ENCODE measurements around the gene LCE1E.

Gene LCE1E

DNA sequence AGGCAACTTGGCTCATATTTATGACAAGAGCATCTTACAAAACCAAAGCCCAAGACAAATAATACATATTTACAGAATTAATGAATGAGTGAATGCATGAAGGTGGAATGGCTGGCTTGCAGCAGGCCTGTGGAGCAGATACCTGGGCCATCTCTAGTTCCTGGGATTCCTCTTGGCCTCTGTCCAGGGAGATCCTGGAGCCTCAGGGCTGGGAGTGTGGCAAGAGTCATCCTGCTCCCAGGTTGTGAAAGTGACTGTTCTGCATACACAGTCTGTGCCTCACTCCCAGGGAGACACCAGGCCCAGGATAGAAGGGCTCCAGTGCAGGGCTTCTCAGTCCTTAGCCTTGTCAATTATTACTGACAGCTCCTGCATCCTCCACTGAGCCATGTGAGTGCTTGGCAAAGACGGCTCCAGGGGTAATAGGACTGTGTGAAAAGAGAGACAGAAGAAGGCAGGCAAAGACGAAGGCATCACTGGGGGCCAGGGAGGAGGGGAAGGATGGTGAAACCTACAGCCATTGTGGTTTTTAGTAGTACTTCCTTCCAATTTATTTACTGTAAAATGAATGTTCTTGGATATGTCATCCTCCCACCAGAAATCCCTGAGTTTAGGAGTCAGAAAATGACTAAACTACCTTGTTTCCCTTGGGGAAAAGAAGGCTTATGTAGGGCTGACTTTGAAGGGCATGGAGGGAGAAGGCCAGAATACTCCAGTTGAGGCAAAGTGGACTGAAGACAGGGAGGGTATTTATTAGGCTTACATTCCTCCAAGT is 42.5 kb upstream of the LCE1E start:
- Histone ChIP-seq H4K8ac (ENCODE audit: low read length) (no peak overlapping the region), H2AK5ac (ENCODE audit: low read length, severe bottlenecking) (no peak overlapping the region), H4K91ac (ENCODE audit: low read length) (no peak overlapping the region), H3K4me3 (ENCODE audit: insufficient read depth in 1 of 2, low read depth in 1 of 2, low read length in 2 of 2) (no peak overlapping the region), H3K4me2 (ENCODE audit: low read length, poor library complexity, severe bottlenecking) (no peak overlapping the region), H3K14ac (ENCODE audit: low read length in 2 of 2) (no peak overlapping the region), H3K79me1 (replicated peaks; ENCODE audit: low read length, poor library complexity, severe bottlenecking) (no peaks in the 10 kb centered on the region), H3K36me3 (ENCODE audit: control insufficient read depth in 1 of 2, insufficient read depth in 2 of 2, low read depth in 1 of 2, low read length in 2 of 2) (no peaks in the 10 kb centered on the region), H2BK15ac (ENCODE audit: low read depth, poor library complexity, severe bottlenecking) (no peak overlapping the region), H3K4ac (ENCODE audit: low read depth in 1 of 2, low read length in 2 of 2) (no peak overlapping the region), H3K18ac (ENCODE audit: low read depth in 1 of 2, low read length in 2 of 2) (no peak overlapping the region), H2AFZ (ENCODE audit: low read depth, low read length) (no peak overlapping the region), H3K27me3 (ENCODE audit: control insufficient read depth in 1 of 2, insufficient read depth in 1 of 2, low read length in 2 of 2) (no peaks in the 10 kb centered on the region), H2BK120ac (ENCODE audit: low read depth, low read length) (no peak overlapping the region), H3K9me3 (ENCODE audit: control insufficient read depth, low read length) (no peaks in the 10 kb centered on the region), H3K4me1 (ENCODE audit: control insufficient read depth, insufficient read depth, low read depth, low read length) (no peaks in the 10 kb centered on the region), H2BK12ac (ENCODE audit: low read length in 2 of 2) (no peak overlapping the region), H3K23ac (ENCODE audit: low read length in 2 of 2) (no peak overlapping the region), H3K27ac (ENCODE audit: low read length, poor library complexity, severe bottlenecking) (no peak overlapping the region), H3K9ac (ENCODE audit: low read length) (no peak overlapping the region), H2BK5ac (ENCODE audit: low read depth, low read length, poor library complexity, severe bottlenecking) (no peak overlapping the region)
- 27% methylated on average over 2 of the region's 2 CpGs for WGBS
- no peak for DNase-seq

- Histone ChIP-seq H4K91ac (ENCODE audit: low read length) (no peak overlapping the region), H3K27ac (ENCODE audit: low read length, poor library complexity, severe bottlenecking) (no peak overlapping the region), H3K79me1 (replicated peaks; ENCODE audit: low read length, poor library complexity, severe bottlenecking) (no peaks in the 10 kb centered on the region), H2BK12ac (ENCODE audit: low read length in 2 of 2) (no peak overlapping the region), H2AFZ (ENCODE audit: low read depth, low read length) (no peak overlapping the region), H3K18ac (ENCODE audit: low read depth in 1 of 2, low read length in 2 of 2) (no peak overlapping the region), H3K4me1 (ENCODE audit: control insufficient read depth, insufficient read depth, low read depth, low read length) (no peaks in the 10 kb centered on the region), H2BK120ac (ENCODE audit: low read depth, low read length) (no peak overlapping the region), H3K27me3 (ENCODE audit: control insufficient read depth in 1 of 2, insufficient read depth in 1 of 2, low read length in 2 of 2) (no peaks in the 10 kb centered on the region), H3K4me3 (ENCODE audit: insufficient read depth in 1 of 2, low read depth in 1 of 2, low read length in 2 of 2) (no peak overlapping the region), H3K23ac (ENCODE audit: low read length in 2 of 2) (no peak overlapping the region), H2BK15ac (ENCODE audit: low read depth, poor library complexity, severe bottlenecking) (no peak overlapping the region), H2BK5ac (ENCODE audit: low read depth, low read length, poor library complexity, severe bottlenecking) (no peak overlapping the region), H3K9ac (ENCODE audit: low read length) (no peak overlapping the region), H3K9me3 (ENCODE audit: control insufficient read depth, low read length) (no peaks in the 10 kb centered on the region), H4K8ac (ENCODE audit: low read length) (no peak overlapping the region), H3K14ac (ENCODE audit: low read length in 2 of 2) (no peak overlapping the region), H3K4me2 (ENCODE audit: low read length, poor library complexity, severe bottlenecking) (no peak overlapping the region), H3K4ac (ENCODE audit: low read depth in 1 of 2, low read length in 2 of 2) (no peak overlapping the region), H2AK5ac (ENCODE audit: low read length, severe bottlenecking) (no peak overlapping the region), H3K36me3 (ENCODE audit: control insufficient read depth in 1 of 2, insufficient read depth in 2 of 2, low read depth in 1 of 2, low read length in 2 of 2) (no peaks in the 10 kb centered on the region)
- 93% methylated on average over 3 of the region's 4 CpGs for WGBS
- DNase-seq, result no peak
Measured at GRCh38 chr1:152745289-152745704, 40.8 kb upstream of the LCE1E start.

GRCh38 chr1:152745765-152746444 is 40.2 kb upstream of the LCE1E start:
- no peak overlapping the region for H3K4me3 ChIP-seq (ENCODE audit: insufficient read depth in 1 of 2, low read depth in 1 of 2, low read length in 2 of 2)
- 69% methylated on average over 6 of the region's 6 CpGs for WGBS

DNA sequence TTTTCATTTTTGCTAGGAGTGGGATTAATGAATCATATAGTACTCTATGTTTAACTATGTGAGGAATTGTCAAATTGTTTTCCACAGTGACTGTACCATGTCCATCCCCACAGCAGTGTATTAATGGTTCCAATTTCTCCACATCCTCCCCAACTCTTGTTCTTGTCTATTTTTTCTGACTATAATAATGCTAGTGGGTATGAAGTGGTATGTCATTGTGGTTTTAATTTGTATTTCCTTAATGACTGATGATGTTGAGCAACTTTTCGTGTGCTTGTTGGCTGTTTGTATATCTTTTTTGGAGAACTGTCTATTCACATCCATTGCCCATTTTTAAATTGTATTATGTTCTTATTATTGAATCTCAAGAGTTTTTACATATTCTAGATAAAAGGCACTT is 38.2 kb upstream of the LCE1E start:
- Histone ChIP-seq H3K4me2 (ENCODE audit: low read length, poor library complexity, severe bottlenecking) (no peak overlapping the region), H2BK5ac (ENCODE audit: low read depth, low read length, poor library complexity, severe bottlenecking) (no peak overlapping the region), H4K91ac (ENCODE audit: low read length) (no peak overlapping the region), H2AFZ (ENCODE audit: low read depth, low read length) (no peak overlapping the region), H2BK15ac (ENCODE audit: low read depth, poor library complexity, severe bottlenecking) (no peak overlapping the region), H3K27ac (ENCODE audit: low read length, poor library complexity, severe bottlenecking) (no peak overlapping the region), H3K27me3 (ENCODE audit: control insufficient read depth in 1 of 2, insufficient read depth in 1 of 2, low read length in 2 of 2) (no peaks in the 10 kb centered on the region), H3K14ac (ENCODE audit: low read length in 2 of 2) (no peak overlapping the region), H3K79me1 (replicated peaks; ENCODE audit: low read length, poor library complexity, severe bottlenecking) (no peaks in the 10 kb centered on the region), H3K4me1 (ENCODE audit: control insufficient read depth, insufficient read depth, low read depth, low read length) (no peaks in the 10 kb centered on the region), H2BK12ac (ENCODE audit: low read length in 2 of 2) (no peak overlapping the region), H3K9me3 (ENCODE audit: control insufficient read depth, low read length) (no peaks in the 10 kb centered on the region), H3K36me3 (ENCODE audit: control insufficient read depth in 1 of 2, insufficient read depth in 2 of 2, low read depth in 1 of 2, low read length in 2 of 2) (no peaks in the 10 kb centered on the region), H2AK5ac (ENCODE audit: low read length, severe bottlenecking) (no peak overlapping the region), H3K4me3 (ENCODE audit: insufficient read depth in 1 of 2, low read depth in 1 of 2, low read length in 2 of 2) (no peak overlapping the region), H4K8ac (ENCODE audit: low read length) (no peak overlapping the region), H3K18ac (ENCODE audit: low read depth in 1 of 2, low read length in 2 of 2) (no peak overlapping the region), H3K9ac (ENCODE audit: low read length) (no peak overlapping the region), H2BK120ac (ENCODE audit: low read depth, low read length) (no peak overlapping the region), H3K4ac (ENCODE audit: low read depth in 1 of 2, low read length in 2 of 2) (no peak overlapping the region), H3K23ac (ENCODE audit: low read length in 2 of 2) (no peak overlapping the region)
- DNase-seq, result no peak
- no CpG with 5 or more reads among the region's 1 CpG for WGBS

More at GRCh38 chr1:152745765-152746444, 40.2 kb upstream of the LCE1E start:
- H3K14ac ChIP-seq (ENCODE audit: low read length in 2 of 2), result no peak overlapping the region
- DNase-seq, result no peak
- no peak overlapping the region for H3K4me2 ChIP-seq (ENCODE audit: low read length, poor library complexity, severe bottlenecking)
- H3K18ac ChIP-seq (ENCODE audit: low read depth in 1 of 2, low read length in 2 of 2), result no peak overlapping the region
- no peaks in the 10 kb centered on the region for H3K9me3 ChIP-seq (ENCODE audit: control insufficient read depth, low read length)
- no peak overlapping the region for H2BK120ac ChIP-seq (ENCODE audit: low read depth, low read length)
- no peak overlapping the region for H4K8ac ChIP-seq (ENCODE audit: low read length)
- no peak overlapping the region for H3K9ac ChIP-seq (ENCODE audit: low read length)
- no peak overlapping the region for H3K27ac ChIP-seq (ENCODE audit: low read length, poor library complexity, severe bottlenecking)
- H3K79me1 ChIP-seq (replicated peaks; ENCODE audit: low read length, poor library complexity, severe bottlenecking), result no peaks in the 10 kb centered on the region
- H4K91ac ChIP-seq (ENCODE audit: low read length), result no peak overlapping the region
- H3K36me3 ChIP-seq (ENCODE audit: control insufficient read depth in 1 of 2, insufficient read depth in 2 of 2, low read depth in 1 of 2, low read length in 2 of 2), result no peaks in the 10 kb centered on the region
- H3K4ac ChIP-seq (ENCODE audit: low read depth in 1 of 2, low read length in 2 of 2), result no peak overlapping the region
- H3K23ac ChIP-seq (ENCODE audit: low read length in 2 of 2), result no peak overlapping the region
- H3K27me3 ChIP-seq (ENCODE audit: control insufficient read depth in 1 of 2, insufficient read depth in 1 of 2, low read length in 2 of 2), result no peaks in the 10 kb centered on the region
- H2BK12ac ChIP-seq (ENCODE audit: low read length in 2 of 2), result no peak overlapping the region
- no peak overlapping the region for H2BK15ac ChIP-seq (ENCODE audit: low read depth, poor library complexity, severe bottlenecking)
- no peak overlapping the region for H2AK5ac ChIP-seq (ENCODE audit: low read length, severe bottlenecking)
- no peaks in the 10 kb centered on the region for H3K4me1 ChIP-seq (ENCODE audit: control insufficient read depth, insufficient read depth, low read depth, low read length)
- H2AFZ ChIP-seq (ENCODE audit: low read depth, low read length), result no peak overlapping the region
- H2BK5ac ChIP-seq (ENCODE audit: low read depth, low read length, poor library complexity, severe bottlenecking), result no peak overlapping the region
